ENCODE results near the gene RIPK4. TPM values are rescaled to one million over a fixed set of nuclear protein-coding genes. Genes with fewer than 3 reads are reported as not detected.
A peak's percentile ranks its signal among the peaks of the same experiment; 100 is the strongest.

RIPK4 gene
- total RNA-seq, 1 experiment from 2014 or later = 20.1 TPM

DNA sequence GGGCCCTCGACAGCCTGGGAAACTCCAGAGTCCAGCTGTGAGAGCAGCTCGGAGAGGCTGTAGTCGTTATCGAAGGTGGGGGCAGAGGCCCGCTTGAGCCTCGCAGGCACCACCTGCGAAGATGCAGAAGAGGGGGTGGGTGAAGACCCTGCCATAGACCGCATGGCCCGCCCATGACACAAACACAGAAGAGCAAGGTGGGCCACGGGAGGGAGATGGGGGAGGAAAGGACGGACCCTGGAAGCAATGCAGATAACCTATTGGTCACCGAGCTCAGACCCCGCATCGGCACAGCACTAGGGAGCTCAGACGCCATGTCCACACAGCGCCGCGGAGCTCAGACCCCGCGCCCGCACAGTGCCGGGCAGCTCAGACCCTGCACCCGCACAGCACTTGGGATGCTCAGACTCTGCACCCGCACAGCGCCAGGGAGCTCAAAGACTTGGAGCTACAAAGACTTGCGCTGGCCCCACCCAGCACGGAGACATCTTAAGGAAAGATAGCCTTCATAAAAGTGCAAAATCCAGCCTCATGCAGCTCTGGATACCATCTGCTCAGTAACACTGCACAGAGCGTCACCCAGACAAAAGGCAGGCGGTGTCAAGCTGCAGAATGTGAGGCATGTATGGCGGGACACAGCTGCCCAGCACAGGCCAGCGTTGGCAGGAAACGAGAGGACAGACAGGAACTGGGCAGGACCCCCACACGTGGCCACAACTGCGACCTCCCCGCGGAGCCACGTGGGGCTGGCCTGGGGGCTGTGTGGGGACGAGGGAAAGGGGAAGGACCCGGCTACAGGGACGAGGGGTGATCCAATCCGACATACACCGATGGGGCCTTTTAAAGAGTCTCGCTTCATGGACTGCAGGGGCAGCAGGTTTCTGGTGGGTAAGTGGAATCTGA is 22.6 kb downstream of the RIPK4 start:
- Mint-ChIP-seq H3K27ac (peak overlapping the region; percentile 17; the same call in 1 of the 2 replicates), H3K36me3 (peaks cover 67% of the 10 kb centered on the region), H3K4me3 (no peak overlapping the region), H3K4me1 (peaks cover 4% of the 10 kb centered on the region), H3K9me3 (peaks cover 9% of the 10 kb centered on the region), H3K27me3 (ENCODE audit: low read depth) (no peaks in the 10 kb centered on the region)
- TF ChIP-seq FOXJ3 (CRISPR knock-in tag; IDR thresholded peaks at IDR 0.05; ENCODE audit: borderline replicate concordance) = no peak
- TF ChIP-seq IRF2 (CRISPR knock-in tag; IDR thresholded peaks at IDR 0.05; ENCODE audit: borderline replicate concordance, low read depth) = no peak
- TF ChIP-seq, protein P1, sequence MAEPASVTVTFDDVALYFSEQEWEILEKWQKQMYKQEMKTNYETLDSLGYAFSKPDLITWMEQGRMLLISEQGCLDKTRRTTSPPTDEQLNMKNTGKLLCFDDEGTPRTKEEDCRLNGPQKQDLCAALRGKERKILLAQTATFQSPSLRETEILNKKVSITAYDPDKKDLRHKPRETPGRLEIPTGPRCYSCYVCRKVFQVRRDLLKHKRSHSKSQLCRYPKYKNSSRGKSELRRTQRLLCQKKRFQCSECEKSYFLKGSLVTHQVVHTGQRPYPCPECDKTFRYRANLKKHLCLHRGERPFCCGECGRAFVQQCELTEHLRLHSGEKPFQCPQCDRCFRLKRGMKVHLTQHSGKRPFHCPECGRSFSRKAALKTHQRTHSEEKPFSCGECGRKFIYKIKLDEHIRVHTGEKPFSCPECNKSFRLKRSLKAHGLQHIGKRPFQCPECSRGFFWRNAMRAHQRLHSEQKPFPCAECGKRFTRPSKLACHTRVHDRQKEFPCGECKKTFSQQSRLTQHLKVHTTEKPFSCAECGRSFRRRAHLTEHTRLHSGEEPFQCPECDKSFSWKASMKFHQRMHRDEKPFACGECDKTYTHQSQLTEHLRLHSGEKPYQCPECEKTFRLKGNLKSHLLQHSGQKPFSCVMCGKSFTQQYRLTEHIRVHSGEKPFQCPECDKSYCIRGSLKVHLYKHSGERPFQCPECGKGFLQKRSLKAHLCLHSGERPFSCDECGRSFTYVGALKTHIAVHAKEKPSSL (CRISPR knock-in tag; conservative IDR thresholded peaks at IDR 0.05) = no peak
- TF ChIP-seq CBFB (CRISPR knock-in tag; IDR thresholded peaks at IDR 0.05; ENCODE audit: low read depth) = no peak
- TF ChIP-seq PRRX2 (CRISPR knock-in tag; IDR thresholded peaks at IDR 0.05) = no peak
- TF ChIP-seq ZNF671 (CRISPR knock-in tag; IDR thresholded peaks at IDR 0.05) = no peak
- ATAC-seq (no peak), DNase-seq (ENCODE audit: low spot score) (no peak)
- ChIA-PET CTCF (interaction anchor here (1.2 to 4.9 kb wide), 5 partner anchors 17 to 132 kb away, joined by 3 to 84 read pairs (median 10); no protein-coding TSS in a partner anchor), POLR2A (no interaction called here)

DNA sequence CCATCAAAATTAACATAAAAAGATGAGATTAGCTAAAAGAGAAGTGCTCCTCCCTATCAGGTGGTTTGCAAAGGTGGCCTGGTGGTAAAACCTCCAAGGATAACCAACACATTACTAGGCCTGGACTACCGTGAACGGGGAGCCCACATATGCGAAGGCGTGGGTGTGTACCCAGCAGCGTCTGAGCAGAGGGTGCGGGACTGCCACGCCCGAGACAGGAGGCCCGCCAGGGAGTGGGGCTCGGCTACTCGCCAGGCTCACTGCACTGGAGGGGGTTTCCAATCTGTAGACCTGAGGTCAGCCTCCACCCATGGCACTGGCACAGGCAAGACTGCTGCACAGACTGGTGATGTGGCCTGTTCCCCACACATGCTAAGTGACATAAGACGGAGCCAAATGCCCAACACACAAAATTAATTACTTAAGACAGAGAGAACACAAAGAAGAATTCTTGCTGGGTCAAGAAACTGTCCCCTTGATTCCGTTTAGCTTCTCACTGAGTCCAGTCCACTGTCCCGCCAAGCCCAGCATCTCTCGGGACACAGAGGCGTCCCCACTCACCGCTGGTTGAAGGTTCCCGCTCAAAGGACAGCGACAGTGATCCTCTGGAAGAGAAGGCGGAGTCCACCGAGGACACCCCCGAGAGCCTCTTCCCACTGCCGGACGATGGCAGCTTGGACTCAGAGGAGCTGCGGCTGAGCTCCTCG is 23.4 kb downstream of the RIPK4 start:
- no peak overlapping the region for H3K4me3 Mint-ChIP-seq
- CTCF ChIA-PET = interaction anchor here (1.5 to 4.9 kb wide), 3 partner anchors 35 to 131 kb away, joined by 7 to 84 read pairs (median 11); no protein-coding TSS in a partner anchor
- ATAC-seq (no peak), DNase-seq (ENCODE audit: low spot score) (no peak)
- peaks cover 4% of the 10 kb centered on the region for H3K4me1 Mint-ChIP-seq
- POLR2A ChIA-PET = no interaction called here
- H3K27me3 Mint-ChIP-seq (ENCODE audit: low read depth) = no peaks in the 10 kb centered on the region
- no peak for TF ChIP-seq RORB (CRISPR knock-in tag; IDR thresholded peaks at IDR 0.05)
- TF ChIP-seq, protein P2, sequence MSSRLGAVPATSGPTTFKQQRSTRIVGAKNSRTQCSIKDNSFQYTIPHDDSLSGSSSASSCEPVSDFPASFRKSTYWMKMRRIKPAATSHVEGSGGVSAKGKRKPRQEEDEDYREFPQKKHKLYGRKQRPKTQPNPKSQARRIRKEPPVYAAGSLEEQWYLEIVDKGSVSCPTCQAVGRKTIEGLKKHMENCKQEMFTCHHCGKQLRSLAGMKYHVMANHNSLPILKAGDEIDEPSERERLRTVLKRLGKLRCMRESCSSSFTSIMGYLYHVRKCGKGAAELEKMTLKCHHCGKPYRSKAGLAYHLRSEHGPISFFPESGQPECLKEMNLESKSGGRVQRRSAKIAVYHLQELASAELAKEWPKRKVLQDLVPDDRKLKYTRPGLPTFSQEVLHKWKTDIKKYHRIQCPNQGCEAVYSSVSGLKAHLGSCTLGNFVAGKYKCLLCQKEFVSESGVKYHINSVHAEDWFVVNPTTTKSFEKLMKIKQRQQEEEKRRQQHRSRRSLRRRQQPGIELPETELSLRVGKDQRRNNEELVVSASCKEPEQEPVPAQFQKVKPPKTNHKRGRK (CRISPR knock-in tag; IDR thresholded peaks at IDR 0.05; ENCODE audit: borderline replicate concordance) = no peak
- TF ChIP-seq, protein P3, sequence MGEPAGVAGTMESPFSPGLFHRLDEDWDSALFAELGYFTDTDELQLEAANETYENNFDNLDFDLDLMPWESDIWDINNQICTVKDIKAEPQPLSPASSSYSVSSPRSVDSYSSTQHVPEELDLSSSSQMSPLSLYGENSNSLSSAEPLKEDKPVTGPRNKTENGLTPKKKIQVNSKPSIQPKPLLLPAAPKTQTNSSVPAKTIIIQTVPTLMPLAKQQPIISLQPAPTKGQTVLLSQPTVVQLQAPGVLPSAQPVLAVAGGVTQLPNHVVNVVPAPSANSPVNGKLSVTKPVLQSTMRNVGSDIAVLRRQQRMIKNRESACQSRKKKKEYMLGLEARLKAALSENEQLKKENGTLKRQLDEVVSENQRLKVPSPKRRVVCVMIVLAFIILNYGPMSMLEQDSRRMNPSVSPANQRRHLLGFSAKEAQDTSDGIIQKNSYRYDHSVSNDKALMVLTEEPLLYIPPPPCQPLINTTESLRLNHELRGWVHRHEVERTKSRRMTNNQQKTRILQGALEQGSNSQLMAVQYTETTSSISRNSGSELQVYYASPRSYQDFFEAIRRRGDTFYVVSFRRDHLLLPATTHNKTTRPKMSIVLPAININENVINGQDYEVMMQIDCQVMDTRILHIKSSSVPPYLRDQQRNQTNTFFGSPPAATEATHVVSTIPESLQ (CRISPR knock-in tag; IDR thresholded peaks at IDR 0.05) = no peak
- TF ChIP-seq, protein P4, sequence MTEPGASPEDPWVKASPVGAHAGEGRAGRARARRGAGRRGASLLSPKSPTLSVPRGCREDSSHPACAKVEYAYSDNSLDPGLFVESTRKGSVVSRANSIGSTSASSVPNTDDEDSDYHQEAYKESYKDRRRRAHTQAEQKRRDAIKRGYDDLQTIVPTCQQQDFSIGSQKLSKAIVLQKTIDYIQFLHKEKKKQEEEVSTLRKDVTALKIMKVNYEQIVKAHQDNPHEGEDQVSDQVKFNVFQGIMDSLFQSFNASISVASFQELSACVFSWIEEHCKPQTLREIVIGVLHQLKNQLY (CRISPR knock-in tag; IDR thresholded peaks at IDR 0.05) = no peak
- no peak for TF ChIP-seq HMGA2 (CRISPR knock-in tag; IDR thresholded peaks at IDR 0.05)
- no peak for TF ChIP-seq ZNF219 (CRISPR knock-in tag; IDR thresholded peaks at IDR 0.05; ENCODE audit: borderline replicate concordance)
- peaks cover 71% of the 10 kb centered on the region for H3K36me3 Mint-ChIP-seq
- peaks cover 18% of the 10 kb centered on the region for H3K9me3 Mint-ChIP-seq
- H3K27ac Mint-ChIP-seq = no peak overlapping the region
